KMS-11 (cell line): ENCODE data around the gene ANKRD63.

ENCODE experiments used
- H2AFZ ChIP-seq: fragments of 200-600 bp; sonication (generic); 2 replicates; pipeline ENCODE4 v1.6.1; 2016; ENCODE audit warnings: antibody characterized with exemption, mixed run types, low read depth
- H3K27ac ChIP-seq: fragments of 200-600 bp; sonication (generic); 2 replicates; pipeline ENCODE4 v1.6.1; 2016; ENCODE audit warnings: mild to moderate bottlenecking, mixed run types
- H3K27me3 ChIP-seq: fragments of 200-600 bp; sonication (generic); 2 replicates; pipeline ENCODE4 v1.6.1; 2017; ENCODE audit warnings: mild to moderate bottlenecking, low read depth, mixed run types, moderate library complexity; ENCODE audit not compliant: insufficient read depth
- H3K36me3 ChIP-seq: fragments of 200-600 bp; sonication (generic); 2 replicates; pipeline ENCODE4 v1.6.1; 2017; ENCODE audit warnings: mild to moderate bottlenecking, mixed run types; ENCODE audit not compliant: insufficient read depth
- H3K4me1 ChIP-seq: fragments of 200-600 bp; sonication (generic); 2 replicates; pipeline ENCODE4 v1.6.1; 2016; ENCODE audit warnings: mild to moderate bottlenecking, low read depth, mixed run types; ENCODE audit not compliant: poor library complexity, severe bottlenecking
- H3K4me2 ChIP-seq: fragments of 200-600 bp; sonication (generic); 2 replicates; pipeline ENCODE4 v1.7.0; 2016; ENCODE audit warnings: mild to moderate bottlenecking, mixed run types
- H3K4me3 ChIP-seq: fragments of 200-600 bp; sonication (generic); IDR thresholded peaks from 2 replicates; pipeline ENCODE4 v1.6.1; 2017; ENCODE audit warnings: low read depth, low read length, mixed read lengths; ENCODE audit not compliant: insufficient read depth
- H3K79me2 ChIP-seq: fragments of 200-600 bp; sonication (generic); 2 replicates; pipeline ENCODE4 v1.6.1; 2016; ENCODE audit warnings: low read depth, mixed run types; ENCODE audit not compliant: insufficient read depth
- H3K9ac ChIP-seq: fragments of 200-600 bp; sonication (generic); 2 replicates; pipeline ENCODE4 v1.6.1; 2016; ENCODE audit warnings: mild to moderate bottlenecking, mixed run types
- H4K20me1 ChIP-seq: fragments of 200-600 bp; sonication (generic); 2 replicates; pipeline ENCODE4 v1.6.1; 2016; ENCODE audit warnings: mild to moderate bottlenecking, mixed run types; ENCODE audit not compliant: insufficient read depth
- TF ChIP-seq, protein P1 (sequence below): fragments of 200-600 bp; sonication (generic); conservative IDR thresholded peaks from 2 replicates; pipeline ENCODE4 v1.6.1; 2017; ENCODE audit warnings: low read depth, mild to moderate bottlenecking, antibody characterized with exemption, low read length, moderate library complexity, mixed read lengths

ANKRD63 gene

DNA sequence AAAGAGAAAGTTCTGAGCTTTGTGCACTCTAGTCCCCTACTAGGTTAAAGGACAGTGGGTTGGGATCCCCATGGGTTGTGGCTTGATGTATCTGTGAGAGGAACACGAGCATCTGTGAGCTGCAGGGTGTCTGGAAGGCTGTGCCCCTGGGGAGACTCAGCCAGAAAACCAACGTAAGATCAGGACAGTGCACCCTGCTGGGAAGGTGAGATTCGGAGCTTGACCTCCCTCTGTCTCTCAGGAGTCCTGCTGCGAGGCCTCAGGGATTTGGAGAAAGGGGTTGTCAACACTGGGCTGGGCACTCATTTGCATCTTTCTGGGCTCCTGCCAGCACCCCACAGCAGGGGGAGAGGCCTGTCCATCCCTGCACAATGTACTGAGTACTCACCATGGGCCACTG, 15.2 kb downstream of the ANKRD63 start:
- Histone ChIP-seq H3K4me3 (no peak overlapping the region), H3K9ac (no peak overlapping the region), H2AFZ (no peak overlapping the region), H4K20me1 (no peaks in the 10 kb centered on the region), H3K4me2 (no peak overlapping the region), H3K4me1 (no peaks in the 10 kb centered on the region), H3K79me2 (no peaks in the 10 kb centered on the region), H3K27me3 (no peaks in the 10 kb centered on the region), H3K27ac (no peak overlapping the region), H3K36me3 (no peaks in the 10 kb centered on the region)
- TF ChIP-seq, protein P1, sequence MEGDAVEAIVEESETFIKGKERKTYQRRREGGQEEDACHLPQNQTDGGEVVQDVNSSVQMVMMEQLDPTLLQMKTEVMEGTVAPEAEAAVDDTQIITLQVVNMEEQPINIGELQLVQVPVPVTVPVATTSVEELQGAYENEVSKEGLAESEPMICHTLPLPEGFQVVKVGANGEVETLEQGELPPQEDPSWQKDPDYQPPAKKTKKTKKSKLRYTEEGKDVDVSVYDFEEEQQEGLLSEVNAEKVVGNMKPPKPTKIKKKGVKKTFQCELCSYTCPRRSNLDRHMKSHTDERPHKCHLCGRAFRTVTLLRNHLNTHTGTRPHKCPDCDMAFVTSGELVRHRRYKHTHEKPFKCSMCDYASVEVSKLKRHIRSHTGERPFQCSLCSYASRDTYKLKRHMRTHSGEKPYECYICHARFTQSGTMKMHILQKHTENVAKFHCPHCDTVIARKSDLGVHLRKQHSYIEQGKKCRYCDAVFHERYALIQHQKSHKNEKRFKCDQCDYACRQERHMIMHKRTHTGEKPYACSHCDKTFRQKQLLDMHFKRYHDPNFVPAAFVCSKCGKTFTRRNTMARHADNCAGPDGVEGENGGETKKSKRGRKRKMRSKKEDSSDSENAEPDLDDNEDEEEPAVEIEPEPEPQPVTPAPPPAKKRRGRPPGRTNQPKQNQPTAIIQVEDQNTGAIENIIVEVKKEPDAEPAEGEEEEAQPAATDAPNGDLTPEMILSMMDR = no peak

DNA sequence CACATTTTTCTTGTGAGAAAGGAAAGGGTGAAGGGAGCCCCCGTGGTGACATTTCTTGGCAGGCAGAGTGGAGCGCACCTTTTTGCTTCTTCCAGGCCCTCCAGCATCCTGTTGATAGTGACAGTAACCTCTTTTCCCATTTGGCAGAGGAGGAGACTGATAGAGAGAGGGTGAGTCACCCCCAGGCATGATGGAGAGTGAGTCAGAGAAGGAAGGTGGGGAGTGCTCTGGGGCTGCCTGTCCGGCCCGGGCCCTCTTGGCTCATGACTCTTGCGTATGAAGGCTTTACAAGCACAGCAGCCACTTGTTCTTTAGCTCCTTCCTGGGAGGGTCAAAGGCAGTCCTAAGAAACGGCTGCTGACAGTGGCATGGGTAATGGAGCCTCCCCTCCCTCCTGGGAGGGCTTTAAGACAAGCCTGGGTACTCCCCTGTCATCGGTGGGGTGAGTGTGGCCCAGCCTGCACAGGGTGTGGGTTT, 16.0 kb downstream of the ANKRD63 start:
- Histone ChIP-seq H2AFZ (no peak overlapping the region), H3K36me3 (no peaks in the 10 kb centered on the region), H3K4me3 (no peak overlapping the region), H3K9ac (no peak overlapping the region), H3K4me2 (no peak overlapping the region), H3K27me3 (no peaks in the 10 kb centered on the region), H4K20me1 (no peaks in the 10 kb centered on the region), H3K27ac (no peak overlapping the region), H3K79me2 (no peaks in the 10 kb centered on the region), H3K4me1 (no peaks in the 10 kb centered on the region)
- TF ChIP-seq, protein P1 = no peak

- no peaks in the 10 kb centered on the region for H3K4me1 ChIP-seq
- no peaks in the 10 kb centered on the region for H3K79me2 ChIP-seq
- TF ChIP-seq, protein P1 = no peak
- no peak overlapping the region for H2AFZ ChIP-seq
- no peaks in the 10 kb centered on the region for H3K36me3 ChIP-seq
- H3K27me3 ChIP-seq = no peaks in the 10 kb centered on the region
- H3K4me3 ChIP-seq = no peak overlapping the region
- H3K27ac ChIP-seq = no peak overlapping the region
- H3K4me2 ChIP-seq = no peak overlapping the region
- no peak overlapping the region for H3K9ac ChIP-seq
- no peaks in the 10 kb centered on the region for H4K20me1 ChIP-seq
Measured at GRCh38 chr15:40265875-40266274, 17.0 kb downstream of the ANKRD63 start.

GRCh38 chr15:40265355-40265754, 17.5 kb downstream of the ANKRD63 start:
- H3K9ac ChIP-seq = no peak overlapping the region
- H3K4me3 ChIP-seq = no peak overlapping the region
- no peak overlapping the region for H3K4me2 ChIP-seq
- no peaks in the 10 kb centered on the region for H4K20me1 ChIP-seq
- H3K36me3 ChIP-seq = no peaks in the 10 kb centered on the region
- no peaks in the 10 kb centered on the region for H3K79me2 ChIP-seq
- TF ChIP-seq, protein P1 = no peak
- no peaks in the 10 kb centered on the region for H3K4me1 ChIP-seq
- no peaks in the 10 kb centered on the region for H3K27me3 ChIP-seq
- no peak overlapping the region for H3K27ac ChIP-seq
- no peak overlapping the region for H2AFZ ChIP-seq
